ENCODE measurements around the gene IL1RN.

Gene IL1RN

GRCh38 chr2:113158884-113159553 is 31.6 kb downstream of the IL1RN start:
- in situ Hi-C loops (cut with MboI; ENCODE audit: low pct_unique_long_range_greater_than_20kb, low sequenced_read_pairs, unreplicated experiment), result no loop called here
- no peak for DNase-seq (ENCODE audit: low spot score)
- no peak for TF ChIP-seq CTCF (IDR thresholded peaks at IDR 0.05; ENCODE audit: extremely low read depth, insufficient read depth, missing control alignments)

- in situ Hi-C loops (cut with MboI; ENCODE audit: low pct_unique_long_range_greater_than_20kb, low sequenced_read_pairs, unreplicated experiment), result no loop called here
- DNase-seq (ENCODE audit: low spot score), result no peak
- TF ChIP-seq CTCF (IDR thresholded peaks at IDR 0.05; ENCODE audit: extremely low read depth, insufficient read depth, missing control alignments), result no peak
Measured at GRCh38 chr2:113160248-113160647, 32.9 kb downstream of the IL1RN start.

GRCh38 chr2:113160962-113161361 is 33.6 kb downstream of the IL1RN start:
- no peak for DNase-seq (ENCODE audit: low spot score)
- in situ Hi-C loops (cut with MboI; ENCODE audit: low pct_unique_long_range_greater_than_20kb, low sequenced_read_pairs, unreplicated experiment), result no loop called here
- no peak for TF ChIP-seq CTCF (IDR thresholded peaks at IDR 0.05; ENCODE audit: extremely low read depth, insufficient read depth, missing control alignments)

- no peak for DNase-seq (ENCODE audit: low spot score)
- no peak for TF ChIP-seq CTCF (IDR thresholded peaks at IDR 0.05; ENCODE audit: extremely low read depth, insufficient read depth, missing control alignments)
- in situ Hi-C loops (cut with MboI; ENCODE audit: low pct_unique_long_range_greater_than_20kb, low sequenced_read_pairs, unreplicated experiment), result no loop called here
Measured at GRCh38 chr2:113162173-113162572, 34.8 kb downstream of the IL1RN start.

- in situ Hi-C loops (cut with MboI; ENCODE audit: low pct_unique_long_range_greater_than_20kb, low sequenced_read_pairs, unreplicated experiment), result no loop called here
- DNase-seq (ENCODE audit: low spot score), result no peak
- TF ChIP-seq CTCF (IDR thresholded peaks at IDR 0.05; ENCODE audit: extremely low read depth, insufficient read depth, missing control alignments), result no peak
Measured at GRCh38 chr2:113162869-113163268, 35.5 kb downstream of the IL1RN start.

GRCh38 chr2:113164215-113164929 is 37.0 kb downstream of the IL1RN start:
- no peak for DNase-seq (ENCODE audit: low spot score)
- no peak for TF ChIP-seq CTCF (IDR thresholded peaks at IDR 0.05; ENCODE audit: extremely low read depth, insufficient read depth, missing control alignments)
- in situ Hi-C loops (cut with MboI; ENCODE audit: low pct_unique_long_range_greater_than_20kb, low sequenced_read_pairs, unreplicated experiment), result no loop called here

Data from GM13977 (cell line).